Aorta (tissue), 5 donors: ENCODE measurements around the gene ZNF423. TPM values are rescaled to one million over a fixed set of nuclear protein-coding genes. Genes with fewer than 3 reads are reported as not detected.

Experiments
- ATAC-seq: fragments of 200-7000 bp; cut with Tn5 transposase; one replicate; pipeline ENCODE4 v1.9.1; 2022; ENCODE audit warnings: moderate library complexity; ENCODE audit not compliant: low FRiP score
- DNase-seq, 2 donors: peaks; one replicate each; pipeline ENCODE4 v3.0.0-alpha.2; 2020
- H3K27ac ChIP-seq, 2 donors: one replicate each; pipeline ENCODE4 v1.5.1; 2013; ENCODE audit warnings: low read length in 2 of 2, mild to moderate bottlenecking in 2 of 2, moderate library complexity in 2 of 2, control low read depth in 1 of 2, inconsistent platforms in 1 of 2, low read depth in 1 of 2
- H3K27me3 ChIP-seq, 2 donors: one replicate each; pipeline ENCODE4 v1.6.1; 2013; ENCODE audit warnings: control low read depth in 1 of 2, low read length in 1 of 2, mild to moderate bottlenecking in 1 of 2, moderate library complexity in 1 of 2; ENCODE audit not compliant: insufficient read depth in 2 of 2, control insufficient read depth in 1 of 2
- H3K36me3 ChIP-seq, 2 donors: one replicate each; pipeline ENCODE4 v1.6.1; 2013; ENCODE audit warnings: control low read depth in 1 of 2, low read length in 1 of 2, mild to moderate bottlenecking in 1 of 2; ENCODE audit not compliant: insufficient read depth in 2 of 2, control insufficient read depth in 1 of 2
- H3K4me1 ChIP-seq, 2 donors: one replicate each; pipeline ENCODE4 v1.6.1; 2013; ENCODE audit warnings: low read length in 2 of 2, control low read depth in 1 of 2, mild to moderate bottlenecking in 1 of 2, moderate library complexity in 1 of 2; ENCODE audit not compliant: insufficient read depth in 2 of 2, control insufficient read depth in 1 of 2
- H3K4me3 ChIP-seq, 2 donors: one replicate each; pipeline ENCODE4 v1.5.1; 2013; ENCODE audit warnings: low read length in 2 of 2, control low read depth in 1 of 2, mild to moderate bottlenecking in 1 of 2
- H3K9me3 ChIP-seq: one replicate; pipeline ENCODE4 v1.6.1; 2013; ENCODE audit warnings: mild to moderate bottlenecking, low read length; ENCODE audit not compliant: control insufficient read depth
- WGBS, 2 donors: extraction: QIAGEN DNeasy Blood & Tissue Kit; methylation state at CpG; one replicate each; pipeline ENCODE4 v1.1.7; 2013; 5-methylcytosine and 5-hydroxymethylcytosine counted together
- intact Hi-C, 2 donors: fragments of 100-400 bp; cut with DNase I; formaldehyde crosslinking; loops; one replicate each; pipeline versions ENCODE4 v1.14.2 to v1.15.0; 2022
- polyA plus RNA-seq, 2 donors: library from polyadenylated mRNA; stranded (reverse); fragments of 200-250 nt; gene quantifications; one replicate each; pipeline ENCODE4 v1.2.3, GENCODE V29; 2013
- total RNA-seq, 2 donors: library from RNA; stranded (reverse); fragmentation: NEBNext Ultra II Directional; extraction: Animal tissue kit (Norgen Biotek cat#: 25700); gene quantifications; one replicate each; pipeline ENCODE4 v1.2.1, GENCODE V29; 2021
- donor health status: healthy with polysubstance abuse.
- donor health status: Bipolar disorder and iron deficiency.
- donor health status: DM: no; HTN: no; CAD: no.
- donor health status: DM: no; HTN: no; CAD: no.
- donor health status: DM: yes; HTN: yes; CAD: no.

Gene ZNF423
- total and polyA plus RNA-seq, 4 donors: 3.1 to 43.1 (median 10.0) TPM

GRCh38 chr16:49637933-49638672 is 217.8 kb downstream of the ZNF423 start:
- H3K36me3 ChIP-seq: no peaks in the 10 kb centered on the region
- intact Hi-C loops: no loop called here
- no peaks in the 10 kb centered on the region for H3K9me3 ChIP-seq
- peak in 1 of 2 donors; percentile 75 for DNase-seq
- H3K27me3 ChIP-seq: no peaks in the 10 kb centered on the region
- ATAC-seq: no peak
- no peak overlapping the region for H3K4me3 ChIP-seq
- H3K27ac ChIP-seq: no peak overlapping the region
- WGBS, 2 donors: 97% methylated on average over 42 of the region's 42 CpGs
- H3K4me1 ChIP-seq: no peaks in the 10 kb centered on the region

GRCh38 chr16:49637511-49637910 is 218.4 kb downstream of the ZNF423 start:
- Histone ChIP-seq H3K4me1 (no peaks in the 10 kb centered on the region), H3K27ac (no peak overlapping the region), H3K9me3 (no peaks in the 10 kb centered on the region), H3K27me3 (no peaks in the 10 kb centered on the region), H3K36me3 (no peaks in the 10 kb centered on the region), H3K4me3 (no peak overlapping the region)
- WGBS, 2 donors: 97 to 98% methylated on average over 16 of the region's 16 CpGs
- ATAC-seq (no peak), DNase-seq (peak in 1 of 2 donors; percentile 59)
- intact Hi-C loops: no loop called here

GRCh38 chr16:49636608-49637007 is 219.3 kb downstream of the ZNF423 start:
- no peaks in the 10 kb centered on the region for H3K27me3 ChIP-seq
- no peaks in the 10 kb centered on the region for H3K4me1 ChIP-seq
- no peaks in the 10 kb centered on the region for H3K36me3 ChIP-seq
- DNase-seq (no peak), ATAC-seq (no peak)
- no peaks in the 10 kb centered on the region for H3K9me3 ChIP-seq
- H3K27ac ChIP-seq: no peak overlapping the region
- intact Hi-C loops: no loop called here
- WGBS, 2 donors: 96 to 97% methylated on average over 14 of the region's 14 CpGs
- no peak overlapping the region for H3K4me3 ChIP-seq

- intact Hi-C loops: no loop called here
- DNase-seq: peak in 1 of 2 donors; percentile 74
- no peaks in the 10 kb centered on the region for H3K36me3 ChIP-seq
- no peaks in the 10 kb centered on the region for H3K27me3 ChIP-seq
- WGBS, 2 donors: 96 to 97% methylated on average over 58 of the region's 58 CpGs
- H3K27ac ChIP-seq: no peak overlapping the region
- no peak overlapping the region for H3K4me3 ChIP-seq
- no peaks in the 10 kb centered on the region for H3K4me1 ChIP-seq
- ATAC-seq: no peak
- H3K9me3 ChIP-seq: no peaks in the 10 kb centered on the region
Observed at GRCh38 chr16:49635591-49636581, 220.0 kb downstream of the ZNF423 start.

GRCh38 chr16:49635009-49635350 is 220.9 kb downstream of the ZNF423 start:
- H3K27me3 ChIP-seq: no peaks in the 10 kb centered on the region
- no peak overlapping the region for H3K4me3 ChIP-seq
- ATAC-seq (no peak), DNase-seq (no peak)
- no peaks in the 10 kb centered on the region for H3K9me3 ChIP-seq
- intact Hi-C loops: no loop called here
- no peaks in the 10 kb centered on the region for H3K36me3 ChIP-seq
- no peaks in the 10 kb centered on the region for H3K4me1 ChIP-seq
- H3K27ac ChIP-seq: no peak overlapping the region
- WGBS, 2 donors: 96 to 98% methylated on average over 1 of the region's 1 CpG

GRCh38 chr16:49634235-49635008 is 221.5 kb downstream of the ZNF423 start:
- Histone ChIP-seq H3K4me1 (no peaks in the 10 kb centered on the region), H3K4me3 (no peak overlapping the region), H3K27ac (no peak overlapping the region), H3K27me3 (no peaks in the 10 kb centered on the region), H3K9me3 (no peaks in the 10 kb centered on the region), H3K36me3 (no peaks in the 10 kb centered on the region)
- 95 to 96% methylated on average over 10 of the region's 10 CpGs for WGBS, 2 donors
- DNase-seq (peak in 1 of 2 donors; percentile 57), ATAC-seq (no peak)
- intact Hi-C loops: no loop called here

- WGBS, 2 donors: 92 to 98% methylated on average over 4 of the region's 4 CpGs
- ATAC-seq (no peak), DNase-seq (peak in 1 of 2 donors; percentile 31)
- Histone ChIP-seq H3K4me3 (no peak overlapping the region), H3K27me3 (no peaks in the 10 kb centered on the region), H3K27ac (no peak overlapping the region), H3K9me3 (no peaks in the 10 kb centered on the region), H3K36me3 (no peaks in the 10 kb centered on the region), H3K4me1 (no peaks in the 10 kb centered on the region)
- intact Hi-C loops: no loop called here
Observed at GRCh38 chr16:49632795-49633184, 223.1 kb downstream of the ZNF423 start.

GRCh38 chr16:49632086-49632794 is 223.7 kb downstream of the ZNF423 start:
- no peak overlapping the region for H3K27ac ChIP-seq
- no peaks in the 10 kb centered on the region for H3K27me3 ChIP-seq
- no peaks in the 10 kb centered on the region for H3K36me3 ChIP-seq
- intact Hi-C loops: no loop called here
- H3K9me3 ChIP-seq: no peaks in the 10 kb centered on the region
- ATAC-seq (no peak), DNase-seq (peak in 1 of 2 donors; percentile 41)
- WGBS, 2 donors: 78 to 84% methylated on average over 9 of the region's 9 CpGs
- H3K4me1 ChIP-seq: no peaks in the 10 kb centered on the region
- no peak overlapping the region for H3K4me3 ChIP-seq
